Fibroblast of the aortic adventitia (primary cell): ENCODE measurements around the gene AP2B1. TPM values are rescaled to one million over a fixed set of nuclear protein-coding genes. Genes with fewer than 3 reads are reported as not detected.

Experiments
- DNase-seq: peaks from one replicate; pipeline ENCODE4 v3.0.0-alpha.2; 2010; ENCODE audit warnings: low read depth
- H3K4me3 ChIP-seq: 2 replicates; pipeline ENCODE4 v1.5.1; 2011; ENCODE audit warnings: low read depth, mild to moderate bottlenecking, control low read depth, low read length, moderate library complexity
- CTCF ChIP-seq: IDR thresholded peaks from 2 replicates; pipeline ENCODE4 v1.5.1; 2011; ENCODE audit warnings: mild to moderate bottlenecking, low read length, control low read depth, inconsistent platforms; ENCODE audit not compliant: insufficient read depth
- total RNA-seq: library from RNA; depleted of rRNA; stranded (reverse); fragments of >200 nt; gene quantifications from 2 replicates; pipeline ENCODE4 v1.2.3, GENCODE V29; 2012; ENCODE audit warnings: low replicate concordance

Gene AP2B1
- total RNA-seq, 1 donor = 118 TPM

GRCh38 chr17:35752471-35752870 lies 165.3 kb downstream of the AP2B1 start:
- DNase-seq = no peak
- TF ChIP-seq CTCF = no peak
- H3K4me3 ChIP-seq = no peak overlapping the region

- no peak for TF ChIP-seq CTCF
- H3K4me3 ChIP-seq = no peak within 1 kb of the TSS
- no peak for DNase-seq
Measured at GRCh38 chr17:35752945-35753764, 166.0 kb downstream of the AP2B1 start, which contains the start of gene GAS2L2. Gene GAS2L2 (minus strand): TSS chr17:35753239. CDS start chr17:35752850, 389 bp downstream.

- TF ChIP-seq CTCF = no peak
- no peak overlapping the region for H3K4me3 ChIP-seq
- DNase-seq = no peak
Measured at GRCh38 chr17:35757243-35757642, 170.1 kb downstream of the AP2B1 start.

GRCh38 chr17:35760587-35760986 lies 173.5 kb downstream of the AP2B1 start, which contains the start of gene C17orf50:
Gene C17orf50 (plus strand): TSS chr17:35760887. CDS start chr17:35760942, 55 bp downstream.
- no peak for DNase-seq
- H3K4me3 ChIP-seq = no peak within 1 kb of the TSS
- TF ChIP-seq CTCF = no peak

- H3K4me3 ChIP-seq = no peak overlapping the region
- DNase-seq = no peak
- TF ChIP-seq CTCF = no peak
Measured at GRCh38 chr17:35761601-35762000, 174.5 kb downstream of the AP2B1 start.

- H3K4me3 ChIP-seq = peak overlapping the region; percentile 39
- DNase-seq = no peak
- no peak for TF ChIP-seq CTCF
Measured at GRCh38 chr17:35763767-35764122, 176.6 kb downstream of the AP2B1 start.
